ENCODE measurements around the gene MIDN.

DNA sequence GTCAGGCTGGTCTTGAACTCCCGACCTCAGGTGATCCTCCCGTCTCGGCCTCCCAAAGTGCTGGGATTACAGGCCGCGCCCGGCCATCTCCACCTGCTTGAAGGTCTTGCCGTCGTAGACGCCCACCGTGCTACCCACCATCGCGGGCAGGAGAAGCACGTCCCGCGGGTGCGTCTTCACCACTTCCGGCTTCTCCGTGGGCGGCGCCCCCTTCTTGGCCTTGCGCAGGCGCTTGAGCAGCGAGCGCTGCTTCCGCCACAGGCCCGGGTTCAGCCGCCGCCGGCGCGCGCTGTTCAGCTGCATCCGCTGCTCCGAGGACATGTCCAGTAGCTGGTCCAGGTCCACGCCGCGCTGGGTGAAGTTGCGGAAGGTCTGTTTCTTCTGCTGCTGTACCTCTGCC is 58.9 kb downstream of the MIDN start:
- no peak for TF ChIP-seq POLR2A (IDR thresholded peaks at IDR 0.05)
- TF ChIP-seq, protein P1, sequence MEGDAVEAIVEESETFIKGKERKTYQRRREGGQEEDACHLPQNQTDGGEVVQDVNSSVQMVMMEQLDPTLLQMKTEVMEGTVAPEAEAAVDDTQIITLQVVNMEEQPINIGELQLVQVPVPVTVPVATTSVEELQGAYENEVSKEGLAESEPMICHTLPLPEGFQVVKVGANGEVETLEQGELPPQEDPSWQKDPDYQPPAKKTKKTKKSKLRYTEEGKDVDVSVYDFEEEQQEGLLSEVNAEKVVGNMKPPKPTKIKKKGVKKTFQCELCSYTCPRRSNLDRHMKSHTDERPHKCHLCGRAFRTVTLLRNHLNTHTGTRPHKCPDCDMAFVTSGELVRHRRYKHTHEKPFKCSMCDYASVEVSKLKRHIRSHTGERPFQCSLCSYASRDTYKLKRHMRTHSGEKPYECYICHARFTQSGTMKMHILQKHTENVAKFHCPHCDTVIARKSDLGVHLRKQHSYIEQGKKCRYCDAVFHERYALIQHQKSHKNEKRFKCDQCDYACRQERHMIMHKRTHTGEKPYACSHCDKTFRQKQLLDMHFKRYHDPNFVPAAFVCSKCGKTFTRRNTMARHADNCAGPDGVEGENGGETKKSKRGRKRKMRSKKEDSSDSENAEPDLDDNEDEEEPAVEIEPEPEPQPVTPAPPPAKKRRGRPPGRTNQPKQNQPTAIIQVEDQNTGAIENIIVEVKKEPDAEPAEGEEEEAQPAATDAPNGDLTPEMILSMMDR (IDR thresholded peaks at IDR 0.05) = no peak

Measured in vagina (tissue), 2 donors.